Measurements from ENCODE around the gene GGTLC2.
"Not testable (repeated sequence)": the region's sequence is repeated elsewhere in the genome, so short reads cannot be mapped to it uniquely, and the experiment has no call there.

Gene GGTLC2

GRCh38 chr22:22638313-22638712 lies 6.1 kb upstream of the GGTLC2 start:
- DNase-seq = not testable (repeated sequence)

- DNase-seq = not testable (repeated sequence)
These were observed 2.2 kb upstream of the GGTLC2 start for GRCh38 chr22:22642255-22642654.

DNA sequence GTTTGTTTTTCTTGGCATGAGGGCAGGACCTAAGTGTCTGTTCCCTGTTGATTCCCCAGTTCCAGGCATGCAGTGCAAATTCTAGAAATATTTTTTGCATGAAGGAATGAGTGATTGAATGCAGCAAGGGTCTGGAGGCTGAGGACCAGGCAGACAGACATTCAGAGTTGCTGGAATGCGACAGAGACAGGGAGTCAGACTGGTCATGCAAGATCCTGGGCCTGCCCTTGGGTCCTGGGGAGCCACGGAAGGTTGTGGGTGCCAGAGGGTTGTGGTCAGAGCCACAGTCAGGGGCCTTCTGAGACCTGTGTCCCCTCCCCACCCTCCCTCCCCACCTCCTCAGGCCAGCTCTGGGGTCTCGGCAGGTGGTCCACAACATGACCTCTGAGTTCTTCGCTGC lies 1.6 kb downstream of the GGTLC2 start:
- DNase-seq = not testable (repeated sequence)

DNA sequence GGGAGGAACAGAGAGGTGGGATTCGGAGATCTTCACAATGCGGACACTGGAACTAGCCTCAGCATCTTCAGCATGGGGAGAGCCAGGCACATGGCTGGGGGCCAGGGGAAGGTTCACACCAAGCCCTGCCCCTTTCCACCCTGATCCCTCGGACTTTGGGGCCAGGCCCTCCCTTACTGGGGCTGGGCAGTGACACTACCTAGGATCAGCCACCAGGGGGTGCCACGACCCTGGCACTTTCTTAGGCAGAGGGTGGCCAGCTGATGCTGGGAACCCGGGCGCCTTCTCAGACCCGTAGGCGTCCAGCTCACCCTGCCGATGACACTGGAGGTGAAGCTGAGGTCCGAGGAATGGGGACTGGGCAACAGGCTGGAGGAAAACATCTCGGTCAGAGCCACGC lies 3.5 kb downstream of the GGTLC2 start:
- DNase-seq = not testable (repeated sequence)

- not testable (repeated sequence) for DNase-seq
These were observed 4.6 kb downstream of the GGTLC2 start for GRCh38 chr22:22648863-22649536.

- not testable (repeated sequence) for DNase-seq
These were observed 5.3 kb downstream of the GGTLC2 start for GRCh38 chr22:22649761-22650160.

- DNase-seq = not testable (repeated sequence)
These were observed 6.0 kb downstream of the GGTLC2 start for GRCh38 chr22:22650398-22650797.

DNA sequence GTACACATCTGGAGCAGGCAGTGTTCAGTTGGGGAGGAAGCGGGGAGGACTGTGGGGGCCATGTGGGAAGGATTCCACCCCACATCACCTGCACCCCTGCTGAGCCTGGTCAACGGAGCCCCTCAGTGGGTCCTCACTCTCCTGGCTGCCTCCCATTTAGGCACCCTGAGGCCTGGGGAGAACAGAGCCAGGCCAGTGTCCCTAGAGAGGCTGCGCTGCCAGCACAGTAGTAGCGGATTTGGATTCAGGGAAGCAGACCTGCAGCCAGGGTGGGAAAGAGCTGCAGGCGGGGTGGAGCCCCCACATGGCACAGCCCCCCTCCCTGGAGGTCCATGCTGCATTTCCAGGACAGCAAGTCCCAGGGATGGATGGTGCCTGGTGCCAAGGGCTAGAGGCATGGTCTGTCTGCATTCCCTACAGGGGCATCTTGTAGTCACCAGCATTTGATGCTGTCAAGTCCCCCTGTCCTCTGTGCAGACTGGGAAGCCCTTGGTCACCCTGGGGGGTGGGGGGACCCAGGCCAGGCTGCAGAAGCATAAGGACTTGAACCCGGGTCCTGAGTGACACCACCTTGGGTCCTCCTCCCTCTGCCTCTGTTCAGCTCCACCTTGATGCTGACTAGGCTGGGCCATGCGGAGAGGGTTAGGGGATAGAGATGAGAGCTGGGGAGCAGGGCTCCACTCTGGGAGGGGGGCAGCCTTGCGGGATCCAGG lies 6.5 kb downstream of the GGTLC2 start:
- not testable (repeated sequence) for DNase-seq

- peak; percentile 5 for DNase-seq
These were observed 7.2 kb downstream of the GGTLC2 start for GRCh38 chr22:22651593-22651992.

- not testable (repeated sequence) for DNase-seq
These were observed 7.7 kb downstream of the GGTLC2 start for GRCh38 chr22:22652102-22652501.

DNA sequence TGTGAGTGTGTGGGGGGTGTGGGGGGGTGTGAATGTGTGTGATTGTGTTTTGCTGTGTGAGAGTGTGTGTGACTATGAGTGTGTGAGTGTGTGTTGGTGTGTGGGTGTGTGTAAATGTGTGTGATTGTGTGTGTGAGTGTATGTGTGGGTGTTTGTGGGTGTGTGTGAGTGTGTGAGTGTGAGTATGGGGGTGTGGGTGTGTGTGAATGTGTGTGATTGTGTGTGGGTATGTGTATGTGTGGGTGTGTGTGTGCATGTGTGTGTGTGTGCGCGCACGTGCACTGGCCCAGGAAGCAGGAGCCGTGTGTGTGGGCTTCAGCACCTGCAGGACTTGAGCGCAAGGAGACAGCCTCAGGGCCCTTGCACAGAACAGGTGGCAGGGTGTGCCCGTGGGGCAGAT lies 8.2 kb downstream of the GGTLC2 start:
- not testable (repeated sequence) for DNase-seq

GRCh38 chr22:22653677-22654381 lies 9.4 kb downstream of the GGTLC2 start:
- not testable (repeated sequence) for DNase-seq

GRCh38 chr22:22655452-22656290 lies 11.3 kb downstream of the GGTLC2 start:
- DNase-seq = no peak

DNA sequence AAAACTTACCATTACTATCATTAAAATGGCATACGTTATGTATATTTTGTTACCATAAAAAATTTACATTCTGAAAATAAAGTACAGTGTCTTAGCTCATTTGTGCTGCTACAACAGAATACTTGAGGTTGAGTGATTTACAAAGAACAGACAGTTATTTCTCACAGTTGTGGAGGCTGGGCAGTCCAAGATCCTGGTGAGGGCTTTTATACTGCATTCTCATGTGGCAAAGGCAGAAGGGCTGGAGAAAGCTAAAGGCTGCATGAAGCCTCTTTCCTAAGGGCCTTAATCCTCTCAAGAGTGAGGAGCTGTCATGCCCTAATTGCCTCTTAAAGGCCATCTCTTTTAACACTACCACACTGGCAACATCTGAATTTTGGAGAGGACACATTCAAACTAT lies 13.3 kb downstream of the GGTLC2 start:
- DNase-seq = no peak

DNA sequence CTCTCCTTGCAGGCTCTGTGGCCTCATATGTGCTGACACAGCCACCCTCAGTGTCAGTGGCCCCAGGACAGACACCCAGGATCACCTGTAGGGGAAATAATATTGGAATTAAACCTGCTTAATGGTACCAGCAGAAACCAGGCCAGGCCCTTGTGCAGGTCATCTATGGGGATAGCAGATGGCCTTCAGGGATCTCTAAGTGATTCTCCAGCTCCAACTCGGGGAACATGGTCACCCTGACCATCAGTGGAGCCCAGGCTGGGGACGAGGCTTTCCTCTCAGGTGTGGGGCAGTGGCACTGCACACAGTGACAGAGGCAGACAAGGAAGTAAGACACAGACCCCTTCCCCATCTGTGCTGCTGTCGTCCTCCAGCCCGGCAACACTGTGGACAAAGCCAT lies 16.9 kb downstream of the GGTLC2 start:
- no peak for DNase-seq

GRCh38 chr22:22662095-22662494 lies 17.7 kb downstream of the GGTLC2 start:
- DNase-seq = no peak

- DNase-seq = no peak
These were observed 19.7 kb downstream of the GGTLC2 start for GRCh38 chr22:22663861-22664800.

- DNase-seq = no peak
These were observed 22.1 kb downstream of the GGTLC2 start for GRCh38 chr22:22666307-22667091.

GRCh38 chr22:22667966-22668880 lies 23.8 kb downstream of the GGTLC2 start:
- DNase-seq = no peak

All from fibroblast of skin of abdomen (primary cell).